OCI-LY7 (cell line): Measurements from ENCODE around the gene MTCH1.

ENCODE experiments used
- EZH2phosphoT487 ChIP-seq: fragments of 200-600 bp; sonication (generic); IDR thresholded peaks from 2 replicates; pipeline ENCODE4 v1.6.1; 2018; ENCODE audit warnings: low read depth, borderline replicate concordance, mild to moderate bottlenecking, mixed run types, antibody characterized with exemption, low read length, moderate library complexity, mixed read lengths
- TF ChIP-seq, protein P1 (sequence below): fragments of 200-600 bp; sonication (generic); conservative IDR thresholded peaks from 2 replicates; pipeline ENCODE4 v1.5.1; 2014; ENCODE audit warnings: mild to moderate bottlenecking, antibody characterized with exemption, low read length, moderate library complexity, mixed read lengths

DNA sequence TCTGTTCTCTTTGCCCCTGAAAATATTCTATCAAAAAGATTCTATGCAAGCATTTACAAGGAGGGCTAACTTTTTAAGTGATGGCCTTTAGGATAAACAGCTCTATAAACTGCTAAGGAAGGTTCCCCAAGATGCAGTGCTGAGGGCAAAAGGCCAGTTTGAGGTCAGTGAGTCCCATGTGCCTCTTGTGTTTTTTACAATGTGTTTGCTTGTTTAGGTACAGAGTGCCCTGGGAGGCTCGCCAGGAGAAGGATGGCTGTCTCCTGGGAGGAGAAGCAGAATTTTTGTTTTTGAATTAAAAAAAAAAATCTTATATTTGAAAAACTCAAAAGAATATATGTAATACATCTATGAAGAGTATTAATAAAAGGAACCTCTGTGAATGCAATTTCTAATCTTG, 12.8 kb downstream of the MTCH1 start:
- TF ChIP-seq, protein P1, sequence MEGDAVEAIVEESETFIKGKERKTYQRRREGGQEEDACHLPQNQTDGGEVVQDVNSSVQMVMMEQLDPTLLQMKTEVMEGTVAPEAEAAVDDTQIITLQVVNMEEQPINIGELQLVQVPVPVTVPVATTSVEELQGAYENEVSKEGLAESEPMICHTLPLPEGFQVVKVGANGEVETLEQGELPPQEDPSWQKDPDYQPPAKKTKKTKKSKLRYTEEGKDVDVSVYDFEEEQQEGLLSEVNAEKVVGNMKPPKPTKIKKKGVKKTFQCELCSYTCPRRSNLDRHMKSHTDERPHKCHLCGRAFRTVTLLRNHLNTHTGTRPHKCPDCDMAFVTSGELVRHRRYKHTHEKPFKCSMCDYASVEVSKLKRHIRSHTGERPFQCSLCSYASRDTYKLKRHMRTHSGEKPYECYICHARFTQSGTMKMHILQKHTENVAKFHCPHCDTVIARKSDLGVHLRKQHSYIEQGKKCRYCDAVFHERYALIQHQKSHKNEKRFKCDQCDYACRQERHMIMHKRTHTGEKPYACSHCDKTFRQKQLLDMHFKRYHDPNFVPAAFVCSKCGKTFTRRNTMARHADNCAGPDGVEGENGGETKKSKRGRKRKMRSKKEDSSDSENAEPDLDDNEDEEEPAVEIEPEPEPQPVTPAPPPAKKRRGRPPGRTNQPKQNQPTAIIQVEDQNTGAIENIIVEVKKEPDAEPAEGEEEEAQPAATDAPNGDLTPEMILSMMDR, result no peak
- TF ChIP-seq EZH2phosphoT487, result no peak
